ENCODE data around the gene SMURF1.

Gene SMURF1

GRCh38 chr7:99004781-99005500, 139.0 kb downstream of the SMURF1 start:
- no peak for DNase-seq (ENCODE audit: low read depth)

GRCh38 chr7:99004216-99004615, 139.7 kb downstream of the SMURF1 start:
- DNase-seq (ENCODE audit: low read depth): no peak

- DNase-seq (ENCODE audit: low read depth): no peak
Observed at GRCh38 chr7:99003419-99003818, 140.5 kb downstream of the SMURF1 start.

- no peak for DNase-seq (ENCODE audit: low read depth)
Observed at GRCh38 chr7:99002827-99003212, 141.1 kb downstream of the SMURF1 start.

GRCh38 chr7:99002148-99002826, 141.6 kb downstream of the SMURF1 start:
- no peak for DNase-seq (ENCODE audit: low read depth)

- no peak for DNase-seq (ENCODE audit: low read depth)
Observed at GRCh38 chr7:99001482-99002147, 142.3 kb downstream of the SMURF1 start.

- no peak for DNase-seq (ENCODE audit: low read depth)
Observed at GRCh38 chr7:99000904-99001465, 142.9 kb downstream of the SMURF1 start.

- no peak for DNase-seq (ENCODE audit: low read depth)
Observed at GRCh38 chr7:99000196-99000903, 143.6 kb downstream of the SMURF1 start.

GRCh38 chr7:98998821-98999725, 144.8 kb downstream of the SMURF1 start:
- DNase-seq (ENCODE audit: low read depth): no peak

- DNase-seq (ENCODE audit: low read depth): no peak
Observed at GRCh38 chr7:98997846-98998245, 146.1 kb downstream of the SMURF1 start.

- no peak for DNase-seq (ENCODE audit: low read depth)
Observed at GRCh38 chr7:98996150-98996552, 147.8 kb downstream of the SMURF1 start.

GRCh38 chr7:98995523-98996149, 148.3 kb downstream of the SMURF1 start:
- no peak for DNase-seq (ENCODE audit: low read depth)

GRCh38 chr7:98995111-98995510, 148.8 kb downstream of the SMURF1 start:
- no peak for DNase-seq (ENCODE audit: low read depth)

- no peak for DNase-seq (ENCODE audit: low read depth)
Observed at GRCh38 chr7:98994046-98994944, 149.6 kb downstream of the SMURF1 start.

GRCh38 chr7:98993024-98993897, 150.6 kb downstream of the SMURF1 start:
- no peak for DNase-seq (ENCODE audit: low read depth)

- no peak for DNase-seq (ENCODE audit: low read depth)
Observed at GRCh38 chr7:98992076-98992475, 151.8 kb downstream of the SMURF1 start.

GRCh38 chr7:98991141-98991540, 152.8 kb downstream of the SMURF1 start:
- no peak for DNase-seq (ENCODE audit: low read depth)

GRCh38 chr7:98990356-98990755, 153.6 kb downstream of the SMURF1 start:
- DNase-seq (ENCODE audit: low read depth): no peak

GRCh38 chr7:98988641-98989040, 155.3 kb downstream of the SMURF1 start:
- no peak for DNase-seq (ENCODE audit: low read depth)

All from stimulated activated CD4-positive, alpha-beta T cell treated with anti-CD3 and anti-CD28 coated beads, Interleukin-2, amount 100 ng/mL, for 4 hours (primary cell).